Right atrium auricular region (tissue), 2 donors: ENCODE results near the gene DEPP1. TPM values are rescaled to one million over a fixed set of nuclear protein-coding genes. Genes with fewer than 3 reads are reported as not detected.
A peak's percentile ranks its signal among the peaks of the same experiment; 100 is the strongest.

Experiments
- DNase-seq: peaks from one replicate; pipeline ENCODE4 v3.0.0-alpha.2; 2019; ENCODE audit warnings: low spot score
- H3K27ac ChIP-seq, 2 donors: fragments of 200-600 bp; sonication (generic); 1 replicate in 1 of 2; 2 replicates in 1 of 2; pipeline ENCODE4 v1.5.1; 2016 to 2019
- H3K27me3 ChIP-seq, 2 donors: fragments of 200-600 bp; sonication (generic); one replicate each; pipeline versions ENCODE4 v1.5.1 to v1.6.0; 2017 to 2019
- H3K36me3 ChIP-seq: fragments of 200-600 bp; sonication (generic); one replicate; pipeline ENCODE4 v1.5.1; 2016
- H3K4me1 ChIP-seq, 2 donors: fragments of 200-600 bp; sonication (generic); one replicate each; pipeline versions ENCODE4 v1.5.1 to v1.6.0; 2017 to 2019
- H3K4me3 ChIP-seq, 2 donors: fragments of 200-600 bp; sonication (generic); 1 replicate in 1 of 2; 2 replicates in 1 of 2; pipeline ENCODE4 v1.5.1; 2017 to 2019; ENCODE audit warnings: mild to moderate bottlenecking in 1 of 2, moderate library complexity in 1 of 2
- H3K9me3 ChIP-seq, 2 donors: fragments of 200-600 bp; sonication (generic); one replicate each; pipeline ENCODE4 v1.5.1; 2019
- total RNA-seq, 2 donors: library from RNA; depleted of rRNA; stranded (reverse); fragments of >200 nt; gene quantifications; one replicate each; pipeline ENCODE4 v1.1.0, GENCODE V29; 2016
- TF ChIP-seq, protein P1 (sequence below), 2 donors: fragments of 200-600 bp; sonication (generic); IDR thresholded peaks; one replicate each; pipeline ENCODE4 v1.5.1; 2019; ENCODE audit warnings: antibody characterized with exemption in 2 of 2

DEPP1 gene
- total RNA-seq, 2 donors from 2014 or later: 68.8 to 143 TPM

DNA sequence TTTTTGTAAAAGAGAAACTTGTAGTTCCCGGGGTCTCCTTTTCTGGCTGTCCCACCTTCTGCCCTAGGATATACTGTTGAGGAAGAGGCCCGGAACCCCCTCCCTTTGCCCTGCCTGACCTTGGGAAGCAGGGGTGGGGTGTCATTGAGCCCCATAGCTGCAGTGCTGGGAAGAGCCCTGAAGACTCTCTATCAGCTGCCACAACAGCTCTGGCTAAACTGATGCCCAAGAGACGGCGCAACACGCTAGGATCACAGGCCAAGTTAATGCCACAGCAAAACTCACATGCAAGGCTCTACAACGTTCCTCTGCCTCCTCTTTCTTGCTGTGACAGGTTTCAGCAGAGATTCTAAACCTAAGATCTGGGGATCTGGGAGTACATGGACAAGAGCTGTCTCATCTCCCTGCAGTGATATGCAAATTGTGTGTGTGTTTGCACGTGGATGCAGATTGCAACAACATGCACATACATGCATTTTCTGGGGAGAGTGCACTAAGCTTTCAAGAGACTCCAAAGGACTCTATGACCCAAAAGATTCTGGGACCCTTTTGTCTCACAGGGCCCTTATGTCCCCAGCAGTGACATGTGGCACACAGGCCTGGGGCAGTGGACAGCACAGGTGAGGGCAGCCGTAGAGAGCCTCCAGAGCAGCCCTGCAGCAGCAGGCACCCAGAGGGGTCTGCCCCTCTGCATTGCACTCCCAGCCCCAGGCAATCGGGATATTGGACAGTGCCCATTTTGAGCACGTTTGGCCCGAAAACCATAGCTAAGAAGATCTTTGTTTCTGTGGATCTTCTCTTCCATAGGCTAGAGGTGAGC is 16.5 kb downstream of the DEPP1 start:
- DNase-seq: peak; percentile 56
- Histone ChIP-seq H3K9me3 (no peaks in the 10 kb centered on the region), H3K4me1 (peaks cover 0 to 82% of the 10 kb centered on the region in 2 donors), H3K4me3 (peak overlapping the region; percentile 69 to 83), H3K27me3 (no peaks in the 10 kb centered on the region), H3K36me3 (no peaks in the 10 kb centered on the region), H3K27ac (peak overlapping the region; percentile 94 to 96)
- TF ChIP-seq, protein P1, sequence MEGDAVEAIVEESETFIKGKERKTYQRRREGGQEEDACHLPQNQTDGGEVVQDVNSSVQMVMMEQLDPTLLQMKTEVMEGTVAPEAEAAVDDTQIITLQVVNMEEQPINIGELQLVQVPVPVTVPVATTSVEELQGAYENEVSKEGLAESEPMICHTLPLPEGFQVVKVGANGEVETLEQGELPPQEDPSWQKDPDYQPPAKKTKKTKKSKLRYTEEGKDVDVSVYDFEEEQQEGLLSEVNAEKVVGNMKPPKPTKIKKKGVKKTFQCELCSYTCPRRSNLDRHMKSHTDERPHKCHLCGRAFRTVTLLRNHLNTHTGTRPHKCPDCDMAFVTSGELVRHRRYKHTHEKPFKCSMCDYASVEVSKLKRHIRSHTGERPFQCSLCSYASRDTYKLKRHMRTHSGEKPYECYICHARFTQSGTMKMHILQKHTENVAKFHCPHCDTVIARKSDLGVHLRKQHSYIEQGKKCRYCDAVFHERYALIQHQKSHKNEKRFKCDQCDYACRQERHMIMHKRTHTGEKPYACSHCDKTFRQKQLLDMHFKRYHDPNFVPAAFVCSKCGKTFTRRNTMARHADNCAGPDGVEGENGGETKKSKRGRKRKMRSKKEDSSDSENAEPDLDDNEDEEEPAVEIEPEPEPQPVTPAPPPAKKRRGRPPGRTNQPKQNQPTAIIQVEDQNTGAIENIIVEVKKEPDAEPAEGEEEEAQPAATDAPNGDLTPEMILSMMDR (IDR thresholded peaks at IDR 0.05): no peak

DNA sequence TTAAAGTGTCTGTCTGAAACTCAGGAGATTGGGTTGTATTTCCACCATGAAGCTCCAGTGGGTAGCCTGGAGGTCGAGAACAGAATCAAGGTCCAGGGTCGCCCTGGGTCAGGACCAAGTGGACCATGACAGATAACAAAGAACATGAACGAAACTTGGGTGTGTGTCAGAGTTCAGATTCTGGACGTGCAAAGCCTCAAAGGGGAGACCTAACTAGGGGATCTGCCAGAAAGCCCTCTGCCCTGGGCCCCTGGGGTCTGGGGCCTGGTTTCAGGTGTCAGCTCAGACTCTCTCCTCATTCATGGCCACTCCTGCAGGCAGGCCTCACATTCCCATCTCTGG is 17.4 kb downstream of the DEPP1 start:
- Histone ChIP-seq H3K27ac (peak overlapping the region; percentile 94 to 96), H3K27me3 (no peaks in the 10 kb centered on the region), H3K4me3 (peak overlapping the region; percentile 69 to 83), H3K9me3 (no peaks in the 10 kb centered on the region), H3K4me1 (peaks cover 0 to 78% of the 10 kb centered on the region in 2 donors), H3K36me3 (no peaks in the 10 kb centered on the region)
- TF ChIP-seq, protein P1 (IDR thresholded peaks at IDR 0.05): no peak
- peak; percentile 57 for DNase-seq

DNA sequence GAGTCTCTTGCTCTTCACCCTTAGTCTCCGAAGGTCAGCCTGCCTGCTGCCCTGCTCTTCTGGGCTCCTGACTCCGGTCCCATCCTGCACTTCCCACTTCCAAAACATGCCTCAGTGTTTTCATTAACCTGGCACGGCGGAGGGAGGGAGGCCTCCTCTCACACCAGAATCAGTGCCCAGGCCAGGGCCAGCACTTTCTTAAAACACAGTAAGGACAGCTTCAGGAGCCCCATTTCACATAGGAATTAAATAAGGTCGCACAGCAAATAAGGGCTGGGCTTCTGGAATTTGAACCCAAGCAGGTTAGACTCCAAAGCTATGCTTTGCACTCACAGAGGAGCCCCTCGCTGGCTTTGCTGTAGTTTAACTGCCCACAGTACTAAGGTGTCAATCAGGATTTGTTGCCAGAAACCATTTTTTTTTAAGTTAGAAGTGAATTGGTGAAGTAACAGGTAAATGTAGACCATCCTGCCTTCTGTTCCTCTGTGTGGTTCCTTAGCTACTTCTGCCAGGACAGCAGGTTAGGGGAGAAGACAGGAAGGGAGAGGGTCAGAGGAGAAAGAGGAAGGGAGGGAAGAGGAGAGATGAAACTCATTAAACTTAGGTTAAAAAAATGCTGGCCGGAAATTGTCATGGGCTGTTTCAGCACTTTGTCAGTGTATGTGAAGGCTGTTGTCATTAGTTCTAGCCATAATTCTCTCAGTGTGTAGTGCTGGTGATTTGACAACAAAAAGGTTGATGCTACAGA is 18.0 kb downstream of the DEPP1 start:
- TF ChIP-seq, protein P1 (IDR thresholded peaks at IDR 0.05): no peak
- H3K4me1 ChIP-seq: peaks cover 0 to 78% of the 10 kb centered on the region in 2 donors
- peak overlapping the region; percentile 69 to 83 for H3K4me3 ChIP-seq
- H3K36me3 ChIP-seq: no peaks in the 10 kb centered on the region
- no peaks in the 10 kb centered on the region for H3K27me3 ChIP-seq
- H3K9me3 ChIP-seq: no peaks in the 10 kb centered on the region
- H3K27ac ChIP-seq: peak overlapping the region; percentile 94 to 96
- DNase-seq: peak; percentile 59

DNA sequence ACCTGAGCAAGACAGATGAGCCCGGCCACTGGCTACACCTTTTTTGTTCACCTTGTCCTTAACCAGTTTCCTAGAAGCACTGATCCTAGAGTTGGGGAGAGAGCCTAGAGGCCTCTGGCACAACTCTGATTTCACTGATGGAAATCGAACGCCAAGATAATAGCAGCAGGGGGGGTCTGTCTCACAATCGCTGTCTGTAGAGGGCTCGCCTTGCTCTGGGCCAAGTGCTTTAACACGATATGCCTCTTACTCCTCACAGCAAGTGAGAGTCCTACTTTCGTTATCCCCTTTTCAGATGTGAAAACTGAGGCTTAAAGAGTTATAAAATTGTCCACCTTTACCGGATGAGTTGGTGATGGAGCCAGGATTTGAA is 18.5 kb downstream of the DEPP1 start:
- Histone ChIP-seq H3K27me3 (no peaks in the 10 kb centered on the region), H3K27ac (peak overlapping the region; percentile 94 to 96), H3K9me3 (no peaks in the 10 kb centered on the region), H3K4me3 (peak overlapping the region; percentile 69 to 83), H3K36me3 (no peaks in the 10 kb centered on the region), H3K4me1 (peaks cover 0 to 76% of the 10 kb centered on the region in 2 donors)
- DNase-seq: no peak
- TF ChIP-seq, protein P1 (IDR thresholded peaks at IDR 0.05): no peak

DNA sequence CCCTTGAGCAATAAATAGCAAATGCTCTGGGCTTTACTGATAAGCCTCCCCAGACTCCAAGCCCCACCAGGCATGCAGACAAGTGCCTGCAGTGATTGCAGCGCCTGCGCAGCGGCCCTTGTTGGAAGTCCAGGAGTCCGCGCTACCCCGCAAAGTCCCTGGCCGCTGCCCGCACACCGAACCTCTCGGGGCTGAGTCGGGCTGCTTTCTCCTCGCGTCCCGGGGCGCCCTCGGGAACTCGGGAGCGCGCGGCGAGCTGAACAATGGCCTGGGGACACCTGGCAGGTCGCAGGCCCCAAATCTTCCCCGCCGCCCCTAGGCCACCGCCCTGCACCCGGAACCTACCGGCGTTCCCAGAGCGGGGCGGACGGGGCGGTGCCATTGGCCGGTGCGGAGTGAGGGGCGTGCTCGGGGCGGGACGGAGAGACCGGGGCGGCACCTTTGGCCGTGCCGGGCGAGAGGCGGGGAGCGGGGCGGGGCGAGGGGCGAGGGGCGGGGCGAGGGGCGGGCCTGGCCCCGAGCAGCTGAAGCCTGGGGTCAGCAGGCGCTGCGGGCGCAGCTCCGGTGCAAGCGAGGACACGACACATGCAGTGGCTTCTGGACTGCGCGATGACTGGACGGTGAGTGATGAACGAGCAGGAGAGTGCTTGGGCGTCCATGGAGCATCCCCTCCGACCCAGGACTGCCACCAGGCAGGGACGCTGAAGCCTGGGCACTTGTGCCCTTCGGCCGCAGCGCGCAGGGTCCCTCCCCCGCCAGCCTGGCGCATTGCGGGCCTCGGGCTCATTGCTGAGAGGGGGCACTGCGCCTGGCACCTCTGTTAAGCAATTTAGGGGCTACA is 19.1 kb downstream of the DEPP1 start, which contains the start of gene RASSF4:
Gene RASSF4, plus strand, starts transcription at position 556 of the 841 bp plus-strand sequence. CDS start 10,401 bp downstream, outside the sequence.
- Histone ChIP-seq H3K27ac (peak within 1 kb of the TSS; percentile 94 to 96), H3K36me3 (no peaks in the 10 kb centered on the region), H3K27me3 (no peaks in the 10 kb centered on the region), H3K9me3 (no peaks in the 10 kb centered on the region), H3K4me1 (peaks cover 0 to 70% of the 10 kb centered on the region in 2 donors), H3K4me3 (peak within 1 kb of the TSS; percentile 69 to 83)
- TF ChIP-seq, protein P1 (IDR thresholded peaks at IDR 0.05): no peak
- peak; percentile 93 for DNase-seq
